Middle frontal gyrus (tissue), 1 donor: ENCODE data around the gene RIMKLB.

ENCODE experiments used
- DNase-seq: peaks from one replicate; pipeline ENCODE4 v3.0.0-alpha.2; 2015; ENCODE audit warnings: low spot score; ENCODE audit errors: extremely low spot score

The RIMKLB gene, protein sequence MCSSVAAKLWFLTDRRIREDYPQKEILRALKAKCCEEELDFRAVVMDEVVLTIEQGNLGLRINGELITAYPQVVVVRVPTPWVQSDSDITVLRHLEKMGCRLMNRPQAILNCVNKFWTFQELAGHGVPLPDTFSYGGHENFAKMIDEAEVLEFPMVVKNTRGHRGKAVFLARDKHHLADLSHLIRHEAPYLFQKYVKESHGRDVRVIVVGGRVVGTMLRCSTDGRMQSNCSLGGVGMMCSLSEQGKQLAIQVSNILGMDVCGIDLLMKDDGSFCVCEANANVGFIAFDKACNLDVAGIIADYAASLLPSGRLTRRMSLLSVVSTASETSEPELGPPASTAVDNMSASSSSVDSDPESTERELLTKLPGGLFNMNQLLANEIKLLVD

GRCh38 chr12:8697476-8698131, at the start of gene RIMKLB:
Gene RIMKLB, plus strand, starts transcription at chr12:8697991. Its CDS starts 15,876 bp downstream, at chr12:8713867.
- DNase-seq: peak; percentile 62

DNA sequence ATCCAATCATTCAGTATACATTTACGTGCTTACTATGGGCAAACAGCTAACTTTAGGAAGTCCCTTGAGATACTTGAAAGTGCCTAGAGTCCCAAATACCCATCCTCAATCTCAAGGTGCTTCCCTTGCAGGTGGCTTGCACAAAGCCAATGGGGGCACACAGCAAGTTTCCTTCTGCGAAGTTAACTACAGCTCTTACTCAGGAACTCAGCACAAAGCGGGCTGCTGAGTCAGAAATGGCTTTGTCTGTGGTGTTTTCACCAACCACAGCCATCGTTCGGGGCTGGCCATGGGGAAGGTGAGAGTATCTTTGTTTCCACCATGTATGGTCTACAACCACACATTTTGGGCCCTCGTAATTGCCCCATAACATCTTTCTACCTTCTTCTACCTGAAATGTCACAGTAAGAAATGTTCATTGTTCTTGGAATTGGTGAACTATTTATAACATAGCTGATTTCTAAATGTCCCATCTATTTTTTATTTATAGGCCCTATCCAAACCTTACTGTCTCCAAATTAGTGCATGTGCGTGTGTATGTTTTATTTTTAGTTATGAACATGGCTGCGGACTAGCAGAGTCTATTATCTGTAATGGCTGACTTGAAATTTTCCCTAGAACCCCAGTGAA, 49.1 kb upstream of the RIMKLB start:
- no peak for DNase-seq

DNA sequence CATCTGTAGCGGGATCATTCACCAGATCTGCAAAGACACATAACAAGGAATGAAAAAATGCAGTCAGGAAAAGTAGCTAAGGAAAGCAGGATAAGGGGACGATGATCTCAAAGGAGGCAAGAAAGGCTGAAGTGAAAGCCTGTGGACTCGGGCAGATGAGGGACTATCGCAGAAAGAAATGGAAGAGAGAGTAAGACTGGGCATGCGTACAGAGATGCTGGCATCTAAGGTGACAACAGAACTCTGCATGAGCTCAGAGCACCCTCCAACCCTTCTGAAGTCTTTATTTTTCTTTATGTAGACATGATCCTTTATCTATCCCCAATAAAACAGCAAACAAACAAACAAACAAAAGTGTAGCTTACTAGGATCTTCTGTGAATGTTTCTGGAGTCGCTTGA, 42.4 kb upstream of the RIMKLB start:
- no peak for DNase-seq

GRCh38 chr12:8658346-8658745, 39.4 kb upstream of the RIMKLB start:
- no peak for DNase-seq

DNA sequence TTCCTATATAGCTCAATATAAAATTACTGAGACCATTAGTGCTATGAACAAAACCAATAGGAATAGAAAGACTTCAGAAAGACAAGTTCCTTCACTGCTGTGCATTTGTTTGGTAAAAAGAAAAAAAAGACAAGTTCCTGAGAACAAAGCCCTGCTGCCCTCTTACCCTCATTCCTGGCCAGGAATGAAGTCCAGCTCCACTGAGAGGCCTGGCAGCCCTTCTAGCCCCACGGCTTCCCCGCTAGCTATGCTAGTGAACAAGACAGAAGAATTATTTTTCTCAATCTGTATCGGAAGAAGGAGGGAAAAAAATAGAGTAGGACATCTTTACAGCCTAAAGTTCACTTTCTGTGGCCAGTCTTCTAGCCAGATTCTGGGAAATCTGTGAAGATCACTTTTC, 36.8 kb upstream of the RIMKLB start:
- no peak for DNase-seq

- DNase-seq: no peak
Observed at GRCh38 chr12:8661751-8662150, 36.0 kb upstream of the RIMKLB start.

- DNase-seq: no peak
Observed at GRCh38 chr12:8662593-8662992, 35.2 kb upstream of the RIMKLB start, which contains the start of gene MFAP5. Gene MFAP5, minus strand, starts transcription at chr12:8662826. Its CDS starts 722 bp downstream, at chr12:8662104.

DNA sequence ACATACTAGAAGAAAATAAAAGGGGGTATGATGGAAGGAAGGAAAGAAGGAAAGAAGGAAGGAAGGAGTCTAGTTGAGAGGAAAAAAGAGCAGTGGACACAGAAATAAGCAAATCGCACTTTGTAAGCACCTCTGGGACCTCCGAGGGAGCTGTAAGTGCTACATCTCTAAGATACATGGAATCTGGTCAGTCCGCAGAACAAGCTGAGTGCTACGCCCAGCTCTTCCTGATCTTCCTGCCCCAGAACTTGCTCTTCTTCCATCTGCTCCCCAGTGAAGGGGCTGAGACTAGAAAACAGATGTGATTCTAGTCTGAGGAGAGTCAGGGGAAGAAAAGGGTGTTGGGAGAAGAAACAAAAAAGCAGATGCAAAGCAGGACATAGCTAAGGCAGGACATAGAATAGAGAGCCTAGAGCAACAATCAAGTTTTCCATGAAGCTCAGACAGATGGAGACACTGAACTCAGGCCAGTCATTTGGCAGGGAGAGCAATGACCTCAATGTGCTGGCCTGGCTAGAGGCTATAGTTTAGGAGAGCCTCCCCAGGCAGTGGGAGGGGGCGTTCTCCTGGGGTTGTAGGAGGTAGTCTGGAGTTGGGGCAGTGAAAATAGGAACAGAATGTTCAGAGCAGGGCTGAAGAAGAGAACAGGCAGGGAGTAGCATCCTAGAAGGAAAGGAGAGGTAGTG, 33.4 kb upstream of the RIMKLB start:
- no peak for DNase-seq

GRCh38 chr12:8665759-8666158, 32.0 kb upstream of the RIMKLB start:
- DNase-seq: no peak

GRCh38 chr12:8667270-8667669, 30.5 kb upstream of the RIMKLB start:
- DNase-seq: no peak

DNA sequence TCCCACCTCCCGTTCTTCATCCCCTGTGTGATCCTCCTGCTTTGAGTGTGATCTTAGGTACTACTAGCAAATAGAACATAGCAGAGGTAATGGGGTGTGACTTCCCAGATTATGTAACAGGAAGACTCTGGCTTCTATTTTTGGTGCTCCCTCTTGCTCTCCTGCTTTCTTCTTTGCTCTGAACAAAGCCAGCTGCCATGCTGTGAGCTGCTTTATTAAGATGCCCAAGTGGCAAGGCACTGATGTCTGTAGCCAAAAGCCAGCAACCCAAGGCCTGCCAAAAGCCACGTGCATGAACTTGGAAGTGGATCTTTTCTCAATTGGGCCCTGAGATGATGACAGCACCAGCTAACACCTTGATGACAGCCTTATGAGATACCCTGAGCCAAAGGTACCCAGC, 29.4 kb upstream of the RIMKLB start:
- DNase-seq: no peak

- no peak for DNase-seq
Observed at GRCh38 chr12:8672381-8672780, 25.4 kb upstream of the RIMKLB start.

- no peak for DNase-seq
Observed at GRCh38 chr12:8675591-8676036, 22.2 kb upstream of the RIMKLB start.

DNA sequence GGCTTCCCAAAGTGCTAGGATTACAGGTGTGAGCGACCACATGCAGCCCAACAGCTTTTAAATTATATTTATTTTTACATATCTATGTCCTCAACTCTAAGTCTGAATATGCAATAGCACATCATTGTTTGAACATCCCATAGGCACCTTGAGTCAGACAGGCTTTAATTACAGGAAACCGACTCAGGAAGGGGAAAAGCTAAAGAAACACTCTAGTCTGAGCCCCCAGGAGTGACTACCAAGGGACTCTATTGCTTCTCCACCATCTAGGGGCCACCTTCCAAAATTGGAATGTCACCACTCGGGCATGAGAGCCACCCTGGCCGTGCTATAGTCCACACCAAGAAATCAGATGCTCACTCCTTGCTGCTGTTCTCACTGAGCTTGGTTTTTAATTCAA, 21.1 kb upstream of the RIMKLB start:
- DNase-seq: no peak

DNA sequence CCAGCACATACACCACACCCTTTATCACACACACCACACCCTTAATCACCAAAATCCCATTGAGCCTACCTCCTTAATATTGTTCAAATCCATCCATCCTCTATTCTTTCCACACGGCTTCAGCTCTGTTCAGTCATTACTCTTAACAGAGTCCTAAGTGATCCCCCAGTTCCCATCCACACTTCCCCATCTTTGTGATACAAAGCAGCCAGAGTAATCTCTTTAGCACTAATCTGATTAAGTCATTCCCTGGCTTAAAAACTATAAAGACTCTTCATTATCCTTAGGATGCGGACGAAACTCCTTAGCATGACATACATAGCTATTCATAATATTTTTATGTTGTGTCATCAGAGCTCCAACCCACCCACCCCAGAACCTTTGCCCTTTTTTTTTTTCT, 20.4 kb upstream of the RIMKLB start:
- no peak for DNase-seq

GRCh38 chr12:8678661-8679111, 19.1 kb upstream of the RIMKLB start:
- no peak for DNase-seq

- no peak for DNase-seq
Observed at GRCh38 chr12:8680533-8680932, 17.3 kb upstream of the RIMKLB start.

- DNase-seq: no peak
Observed at GRCh38 chr12:8681129-8681884, 16.5 kb upstream of the RIMKLB start.

GRCh38 chr12:8685051-8685450, 12.7 kb upstream of the RIMKLB start:
- DNase-seq: no peak

- no peak for DNase-seq
Observed at GRCh38 chr12:8687846-8688601, 9.8 kb upstream of the RIMKLB start.
